HG03108 (cell line): ENCODE results near the gene KIRREL3.
A peak's percentile ranks its signal among the peaks of the same experiment; 100 is the strongest.
"Not testable (repeated sequence)": the region's sequence is repeated elsewhere in the genome, so short reads cannot be mapped to it uniquely, and the experiment has no call there.

ENCODE experiments used
- ATAC-seq: cut with Tn5 transposase; IDR thresholded peaks from one replicate; pipeline ENCODE4 v1.9.1; 2021; ENCODE audit warnings: moderate library complexity; ENCODE audit not compliant: unreplicated experiment

The KIRREL3 gene

GRCh38 chr11:126413843-126414405, 586.6 kb downstream of the KIRREL3 start:
- ATAC-seq, result no peak

GRCh38 chr11:126413426-126413825, 587.1 kb downstream of the KIRREL3 start:
- no peak for ATAC-seq

- ATAC-seq, result no peak
These were observed 588.6 kb downstream of the KIRREL3 start for GRCh38 chr11:126411971-126412381.

- ATAC-seq, result no peak
These were observed 589.9 kb downstream of the KIRREL3 start for GRCh38 chr11:126410649-126411048.

GRCh38 chr11:126409620-126409985, 591.0 kb downstream of the KIRREL3 start:
- ATAC-seq, result no peak

- ATAC-seq, result no peak
These were observed 591.5 kb downstream of the KIRREL3 start for GRCh38 chr11:126408901-126409619.

- ATAC-seq, result no peak
These were observed 592.1 kb downstream of the KIRREL3 start for GRCh38 chr11:126408496-126408895.

- no peak for ATAC-seq
These were observed 592.8 kb downstream of the KIRREL3 start for GRCh38 chr11:126407682-126408288.

- ATAC-seq, result no peak
These were observed 593.5 kb downstream of the KIRREL3 start for GRCh38 chr11:126407101-126407521.

- no peak for ATAC-seq
These were observed 594.2 kb downstream of the KIRREL3 start for GRCh38 chr11:126406368-126406767.

GRCh38 chr11:126405906-126406305, 594.7 kb downstream of the KIRREL3 start:
- no peak for ATAC-seq

- ATAC-seq, result no peak
These were observed 595.2 kb downstream of the KIRREL3 start for GRCh38 chr11:126405374-126405773.

GRCh38 chr11:126404367-126404766, 596.2 kb downstream of the KIRREL3 start:
- no peak for ATAC-seq

GRCh38 chr11:126403658-126404057, 596.9 kb downstream of the KIRREL3 start:
- ATAC-seq, result peak; percentile 98

GRCh38 chr11:126403022-126403581, 597.5 kb downstream of the KIRREL3 start:
- no peak for ATAC-seq

- ATAC-seq, result no peak
These were observed 600.1 kb downstream of the KIRREL3 start for GRCh38 chr11:126400479-126400878.

GRCh38 chr11:126400019-126400418, 600.6 kb downstream of the KIRREL3 start:
- ATAC-seq, result no peak

GRCh38 chr11:126398721-126399120, 601.8 kb downstream of the KIRREL3 start:
- ATAC-seq, result no peak

- ATAC-seq, result no peak
These were observed 602.3 kb downstream of the KIRREL3 start for GRCh38 chr11:126398296-126398695.

- no peak for ATAC-seq
These were observed 603.6 kb downstream of the KIRREL3 start for GRCh38 chr11:126396965-126397364.

GRCh38 chr11:126396266-126396665, 604.3 kb downstream of the KIRREL3 start:
- ATAC-seq, result not testable (repeated sequence)

- ATAC-seq, result not testable (repeated sequence)
These were observed 604.8 kb downstream of the KIRREL3 start for GRCh38 chr11:126395784-126396183.
